HG03342 (cell line): ENCODE results near the gene PLXNA1.

Source experiments
- ATAC-seq: cut with Tn5 transposase; IDR thresholded peaks from one replicate; pipeline ENCODE4 v1.9.1; 2021; ENCODE audit warnings: mild to moderate bottlenecking, moderate library complexity; ENCODE audit not compliant: unreplicated experiment

Gene PLXNA1

DNA sequence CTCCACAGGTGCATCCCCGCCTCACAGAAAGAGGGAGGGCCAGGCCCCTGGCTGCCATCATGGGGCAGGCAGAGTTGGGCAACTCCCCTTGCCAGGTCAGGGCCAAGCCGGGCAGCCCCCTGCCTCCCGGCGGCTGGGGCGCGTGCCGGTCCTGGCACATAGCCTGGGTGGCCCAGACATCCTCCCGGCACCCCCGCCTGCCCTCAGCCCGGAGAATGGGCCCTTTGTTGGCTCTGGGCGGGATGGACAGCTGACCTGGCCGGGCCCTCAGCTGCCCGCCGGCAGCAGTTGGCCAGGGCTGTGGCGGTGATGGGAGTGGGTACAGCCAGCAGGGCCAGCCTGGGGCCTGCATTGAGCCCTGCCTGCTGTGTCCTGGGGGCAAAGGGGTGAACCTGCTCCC, 16.5 kb downstream of the PLXNA1 start:
- no peak for ATAC-seq

DNA sequence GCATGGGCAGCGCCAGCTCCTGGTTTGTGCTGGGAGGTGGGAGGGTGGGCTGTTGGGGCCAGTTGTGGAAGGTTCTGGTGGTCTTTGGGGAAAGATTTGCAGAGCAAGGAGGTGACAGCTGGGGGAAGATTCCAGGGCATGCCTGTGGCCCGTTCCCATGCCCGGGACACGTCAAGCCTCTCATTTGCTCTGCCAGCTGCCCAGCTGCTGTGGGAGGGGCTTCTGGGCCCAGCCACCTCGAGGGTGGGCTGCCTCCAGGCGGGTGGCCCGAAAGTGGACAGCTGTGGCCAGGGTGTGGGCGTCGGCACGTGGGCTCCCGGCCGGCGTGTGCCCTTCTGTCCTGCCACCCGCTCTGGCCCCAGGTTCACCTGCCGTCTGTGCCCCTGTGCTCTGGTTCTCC, 17.2 kb downstream of the PLXNA1 start:
- ATAC-seq = no peak

DNA sequence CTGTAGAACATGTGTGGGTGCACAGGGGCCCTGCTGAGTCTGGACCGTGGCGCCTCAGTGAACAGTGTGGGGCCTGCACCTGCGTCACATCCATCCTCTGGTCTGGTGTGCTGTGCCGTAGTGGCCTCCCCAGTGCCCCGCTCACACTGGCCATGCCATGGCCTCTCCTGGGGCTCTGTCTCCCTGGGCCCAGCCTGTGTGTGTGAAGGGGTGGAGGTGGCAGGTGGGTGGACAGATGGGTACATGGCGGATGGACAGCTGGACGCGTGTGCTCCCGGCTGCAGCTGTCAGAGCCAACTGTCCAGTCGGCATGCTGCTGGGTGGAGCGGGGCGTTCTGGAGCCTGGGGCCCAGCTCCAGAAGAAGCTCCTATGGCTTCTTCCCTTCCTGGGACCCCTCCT, 17.8 kb downstream of the PLXNA1 start:
- no peak for ATAC-seq

DNA sequence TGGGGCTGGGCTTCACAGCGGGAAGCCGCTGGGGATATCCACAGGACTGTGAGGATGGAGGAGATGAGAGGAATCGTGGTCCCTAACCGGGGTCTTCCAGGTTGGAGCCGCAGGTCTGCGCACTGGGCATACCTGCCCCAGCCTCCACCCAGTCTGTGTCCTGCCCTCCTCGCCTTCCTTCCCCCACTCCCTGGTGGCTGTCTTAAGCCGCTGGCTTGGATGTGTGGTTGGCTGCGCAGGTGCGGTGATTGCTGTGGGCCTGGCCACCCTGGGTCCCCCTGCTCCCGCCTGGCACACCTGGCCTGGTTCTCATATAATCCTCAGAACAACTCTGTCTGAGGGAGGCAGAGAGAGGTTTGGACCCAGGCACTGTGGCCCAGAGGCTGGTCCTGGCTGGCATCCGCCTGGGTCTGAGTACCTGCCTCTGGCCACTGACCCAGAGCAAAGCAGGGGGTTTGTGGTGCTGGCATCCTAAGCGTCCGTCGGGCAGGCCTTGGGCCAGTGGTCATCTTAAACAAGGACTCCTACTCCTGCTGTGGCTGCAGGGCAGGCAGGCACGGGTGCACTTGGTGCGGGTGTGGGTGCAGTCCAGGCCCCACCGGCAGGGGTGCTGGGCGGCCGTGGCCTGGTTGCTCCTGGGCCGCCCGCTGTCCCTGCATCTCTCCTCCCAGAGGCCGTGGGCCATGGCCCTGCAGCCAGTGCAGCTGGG, 18.7 kb downstream of the PLXNA1 start:
- ATAC-seq = no peak

DNA sequence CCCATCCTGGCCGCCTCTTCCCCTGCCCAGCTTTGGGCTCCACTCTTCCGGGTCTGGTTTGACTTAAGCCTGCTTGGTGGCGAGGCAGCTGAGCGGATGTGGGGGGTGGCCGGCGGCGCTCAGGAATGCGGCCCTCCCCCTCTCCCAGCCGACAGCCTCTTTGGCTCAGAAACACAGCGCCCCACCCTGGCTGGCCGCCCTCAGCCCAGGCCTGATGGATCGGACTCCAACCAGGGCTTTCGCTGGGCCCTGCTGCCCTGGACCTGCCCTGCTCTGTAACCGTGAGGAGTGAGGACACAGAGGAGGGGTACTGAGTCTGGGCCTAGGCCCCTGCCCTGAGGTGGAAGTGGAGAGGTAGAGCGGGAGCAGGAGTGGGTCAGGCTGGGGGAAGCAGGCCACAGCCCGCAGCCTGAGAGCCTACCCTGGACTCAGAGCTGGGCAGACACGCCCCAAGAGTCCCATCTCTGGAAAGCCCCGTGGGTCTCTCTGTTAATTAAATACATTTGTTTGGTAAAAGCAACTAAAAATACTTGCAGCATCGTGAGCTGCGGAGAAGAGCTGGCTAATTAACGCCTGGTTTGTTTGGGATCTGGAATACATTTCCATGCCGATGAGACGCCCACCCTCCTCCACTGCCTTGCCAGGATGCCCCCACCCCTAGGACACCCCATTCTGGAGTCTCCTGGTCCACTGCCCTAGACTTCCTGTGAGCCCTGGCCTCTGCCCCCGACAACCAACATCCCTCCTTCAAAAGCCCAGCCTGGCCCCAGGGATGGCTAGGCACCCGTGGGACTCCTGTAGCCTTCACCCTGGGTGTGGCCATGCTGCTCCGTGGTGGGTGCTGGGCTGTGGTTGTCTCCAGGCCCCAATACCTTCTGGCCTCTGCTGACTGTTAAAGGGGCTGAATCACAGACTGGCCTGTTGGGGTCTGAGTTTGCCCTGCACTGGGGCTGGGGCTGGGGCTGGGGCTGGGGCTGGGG, 19.6 kb downstream of the PLXNA1 start:
- ATAC-seq = no peak

DNA sequence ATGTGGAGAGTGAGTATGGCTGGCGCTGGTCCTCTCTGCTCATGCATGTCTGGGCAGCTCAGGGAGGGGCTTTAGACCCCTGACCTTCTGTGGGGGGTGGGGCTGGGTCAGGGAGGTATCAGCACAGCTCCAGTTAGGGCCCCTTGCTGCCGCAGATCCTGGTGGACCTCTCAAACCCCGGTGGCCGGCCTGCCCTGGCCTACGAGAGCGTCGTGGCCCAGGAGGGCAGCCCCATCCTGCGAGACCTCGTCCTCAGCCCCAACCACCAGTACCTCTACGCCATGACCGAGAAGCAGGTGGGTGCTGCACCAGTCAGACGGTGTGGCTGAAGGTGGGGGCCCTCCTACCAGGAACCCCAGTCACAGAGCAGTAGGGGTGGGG, 20.2 kb downstream of the PLXNA1 start:
- ATAC-seq = no peak

DNA sequence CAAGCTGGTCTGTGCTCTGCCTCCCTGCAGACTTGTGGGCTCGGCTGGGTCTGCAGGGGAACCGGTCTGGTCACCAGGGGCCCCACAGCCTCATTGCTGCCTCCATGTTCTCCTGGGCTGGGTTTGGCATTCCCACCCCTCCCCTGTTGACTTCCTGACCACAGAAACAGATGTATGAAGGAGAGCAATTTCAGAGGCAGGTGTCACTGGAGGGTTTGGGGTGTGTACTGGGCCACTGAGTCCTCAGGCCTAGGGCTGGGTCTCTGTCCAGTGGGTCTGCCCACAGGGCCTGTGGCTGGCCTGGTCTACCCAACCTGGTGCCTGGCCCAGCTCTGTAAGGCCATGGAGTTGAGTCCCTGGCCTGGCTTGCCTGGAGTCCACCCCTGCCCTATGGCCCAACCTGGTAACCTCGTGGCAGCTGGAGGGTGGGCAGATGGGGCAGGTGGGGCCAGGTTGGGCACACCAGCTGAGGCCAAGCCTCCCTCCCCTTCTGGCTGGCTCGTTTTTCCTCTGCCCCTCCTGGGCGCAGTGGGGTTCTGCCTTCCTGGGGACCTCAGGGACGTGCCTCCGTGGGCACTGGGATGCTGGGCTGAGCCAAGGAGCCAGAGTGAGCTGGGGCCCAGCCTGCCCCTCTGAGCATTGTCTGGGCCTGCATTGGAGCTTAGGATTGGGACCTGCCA, 20.8 kb downstream of the PLXNA1 start:
- no peak for ATAC-seq

DNA sequence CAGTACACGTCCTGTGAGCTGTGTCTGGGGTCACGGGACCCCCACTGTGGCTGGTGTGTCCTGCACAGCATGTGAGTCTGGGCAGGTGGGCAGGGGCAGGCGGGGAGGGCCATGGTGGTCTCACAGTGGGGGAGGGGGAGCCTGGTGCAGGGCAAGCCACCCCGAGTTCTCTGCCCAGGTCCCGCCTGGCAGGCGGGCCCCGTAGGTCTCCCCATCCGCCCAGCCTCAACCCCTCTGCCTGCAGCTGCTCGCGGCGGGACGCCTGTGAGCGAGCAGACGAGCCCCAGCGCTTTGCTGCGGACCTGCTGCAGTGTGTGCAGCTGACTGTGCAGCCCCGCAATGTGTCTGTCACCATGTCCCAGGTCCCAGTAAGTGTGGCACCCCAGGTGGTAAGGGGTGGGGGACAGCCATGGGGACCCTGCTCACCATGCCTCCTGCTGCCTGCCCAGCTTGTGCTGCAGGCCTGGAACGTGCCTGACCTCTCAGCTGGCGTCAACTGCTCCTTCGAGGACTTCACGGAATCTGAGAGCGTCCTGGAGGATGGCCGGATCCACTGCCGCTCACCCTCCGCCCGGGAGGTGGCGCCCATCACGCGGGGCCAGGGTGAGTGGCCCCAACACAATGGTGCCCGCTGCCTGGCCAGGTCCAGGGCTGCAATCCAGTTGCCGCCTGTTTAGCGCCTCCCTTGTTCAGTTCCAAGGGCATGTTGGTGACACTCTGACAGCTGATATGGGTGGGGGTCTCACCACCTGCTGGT, 21.9 kb downstream of the PLXNA1 start:
- no peak for ATAC-seq

DNA sequence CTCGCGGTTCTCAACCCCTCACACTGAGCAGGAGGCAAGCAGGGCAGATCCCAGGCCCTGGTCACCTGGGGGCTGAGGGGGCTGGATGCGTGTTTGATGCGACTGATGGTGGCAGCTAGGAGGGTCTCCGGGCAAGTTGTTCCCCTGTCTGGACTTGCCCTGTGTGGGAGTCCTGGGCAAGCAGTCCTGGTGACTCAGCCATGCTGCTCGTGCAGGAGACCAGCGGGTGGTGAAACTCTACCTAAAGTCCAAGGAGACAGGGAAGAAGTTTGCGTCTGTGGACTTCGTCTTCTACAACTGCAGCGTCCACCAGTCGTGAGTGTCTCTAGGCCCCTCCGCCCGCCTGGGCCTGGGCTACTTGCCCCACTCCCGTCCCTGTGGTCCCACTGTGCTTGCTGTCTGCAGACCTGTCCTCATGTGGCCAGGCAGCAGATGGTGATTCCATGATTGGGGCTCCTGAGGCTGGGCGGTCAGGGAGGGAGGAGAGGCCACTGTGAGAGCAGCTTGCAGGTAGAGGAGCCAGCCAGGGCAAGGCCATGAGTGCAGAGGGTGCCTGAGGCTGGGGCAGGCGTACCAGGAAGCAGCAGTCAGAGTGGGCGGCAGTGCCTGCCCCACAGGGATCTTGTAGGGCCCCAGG, 23.1 kb downstream of the PLXNA1 start:
- ATAC-seq = no peak

DNA sequence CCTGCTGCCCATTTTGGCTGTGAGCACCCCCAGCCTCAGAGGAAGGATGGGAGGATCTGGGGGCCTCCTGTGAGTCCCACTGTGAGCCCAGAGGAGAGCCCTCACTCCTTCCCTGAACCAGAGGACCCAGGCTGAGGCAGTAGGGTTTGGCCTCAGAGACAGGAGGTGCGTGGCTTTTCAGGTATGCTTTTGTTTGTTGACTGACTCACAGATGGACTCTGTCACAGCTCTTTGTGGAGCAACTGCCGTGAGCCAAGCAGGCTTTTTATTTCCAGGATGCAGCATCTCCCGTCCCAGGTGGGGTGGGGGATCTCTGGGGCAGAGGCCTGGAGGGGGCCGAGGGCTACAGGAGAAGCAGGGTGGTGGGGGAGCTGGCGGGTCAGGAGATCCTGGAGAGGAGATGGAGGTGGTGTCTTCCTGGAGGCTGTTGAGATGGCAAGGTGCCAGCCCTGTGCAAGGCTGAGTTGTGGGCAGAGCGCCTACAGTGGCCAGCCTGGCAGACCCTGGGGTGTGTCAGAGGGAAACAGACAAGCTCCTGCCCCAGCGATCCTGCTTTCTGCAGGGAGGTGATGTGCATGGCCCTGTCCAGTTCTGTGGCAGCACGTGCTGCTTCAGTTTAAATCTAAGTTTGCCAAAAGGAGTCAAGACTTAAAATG, 24.0 kb downstream of the PLXNA1 start:
- no peak for ATAC-seq

DNA sequence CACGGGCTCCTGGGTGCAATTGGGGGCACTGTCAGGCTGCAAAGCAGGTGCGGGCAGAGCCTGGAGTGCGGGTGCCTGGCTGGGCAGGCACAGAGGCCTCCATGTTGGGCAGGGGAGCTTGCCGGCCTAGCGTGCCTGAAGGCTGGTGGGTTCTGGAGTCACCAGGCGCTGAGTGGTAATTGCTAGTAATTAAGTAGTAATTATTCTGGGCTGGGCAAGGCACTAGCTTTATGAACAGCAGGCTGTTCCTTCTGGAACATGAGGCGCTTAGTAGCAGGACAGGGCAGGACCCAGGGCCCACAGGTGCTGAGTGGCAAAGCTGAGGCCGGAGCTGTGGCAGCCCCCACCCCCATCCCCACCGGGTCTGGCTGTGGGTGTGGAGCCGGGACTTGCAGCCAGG, 25.3 kb downstream of the PLXNA1 start:
- no peak for ATAC-seq

DNA sequence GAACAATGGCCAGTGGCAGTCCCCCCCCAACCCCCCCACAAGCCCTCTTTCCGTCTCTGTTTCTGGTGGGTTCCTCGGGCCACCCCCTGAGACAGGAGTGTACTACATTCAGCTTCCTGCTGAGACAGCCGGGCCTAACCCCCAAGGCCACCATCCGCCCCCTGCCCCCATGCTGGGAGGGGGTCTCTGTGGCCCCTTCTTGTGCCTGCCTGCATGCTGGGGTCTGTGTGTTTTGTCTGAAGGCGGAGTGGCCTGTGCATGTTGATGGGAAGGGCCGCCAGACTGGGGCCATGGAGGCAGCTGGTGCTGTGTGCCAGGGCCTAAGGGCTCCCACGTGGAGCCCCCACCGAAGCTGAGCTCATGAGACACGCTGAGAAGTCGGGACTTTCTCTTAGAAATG, 26.6 kb downstream of the PLXNA1 start:
- ATAC-seq = no peak

DNA sequence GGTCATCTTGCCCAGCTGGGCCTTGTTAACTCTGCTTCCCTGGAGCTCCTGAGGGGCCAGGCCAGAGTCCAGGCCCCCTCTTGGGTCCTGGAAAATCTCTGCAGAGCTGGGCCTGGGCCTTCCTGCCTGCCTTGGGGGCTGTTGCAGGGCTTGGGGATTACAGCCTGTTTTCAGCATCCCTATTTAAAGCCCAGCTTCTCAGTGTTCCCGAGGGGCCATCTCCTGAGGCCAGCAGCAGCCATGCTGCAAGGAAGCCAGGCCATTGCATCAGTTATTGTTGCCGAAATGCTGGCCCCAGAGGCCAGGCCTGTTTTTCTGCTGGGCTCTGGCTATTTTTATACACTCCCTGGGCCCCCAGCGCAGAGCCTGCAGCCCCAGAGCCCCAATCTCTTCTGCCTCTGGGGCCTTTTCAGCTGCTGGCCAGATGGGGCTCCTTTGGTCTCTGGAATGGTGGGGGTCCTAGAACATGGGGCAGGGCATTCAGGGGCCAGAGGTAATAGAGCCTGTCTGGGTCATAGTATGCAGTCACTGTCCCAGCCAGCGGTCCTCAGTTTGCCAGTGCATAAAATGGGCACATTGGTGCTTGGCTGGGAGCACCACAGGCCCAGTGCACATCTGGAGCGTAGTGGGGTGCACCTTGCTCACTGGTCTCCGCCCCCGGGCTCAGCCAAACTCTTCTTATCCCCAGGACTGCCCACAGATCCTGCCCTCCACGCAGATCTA, 28.5 kb downstream of the PLXNA1 start:
- ATAC-seq = no peak

DNA sequence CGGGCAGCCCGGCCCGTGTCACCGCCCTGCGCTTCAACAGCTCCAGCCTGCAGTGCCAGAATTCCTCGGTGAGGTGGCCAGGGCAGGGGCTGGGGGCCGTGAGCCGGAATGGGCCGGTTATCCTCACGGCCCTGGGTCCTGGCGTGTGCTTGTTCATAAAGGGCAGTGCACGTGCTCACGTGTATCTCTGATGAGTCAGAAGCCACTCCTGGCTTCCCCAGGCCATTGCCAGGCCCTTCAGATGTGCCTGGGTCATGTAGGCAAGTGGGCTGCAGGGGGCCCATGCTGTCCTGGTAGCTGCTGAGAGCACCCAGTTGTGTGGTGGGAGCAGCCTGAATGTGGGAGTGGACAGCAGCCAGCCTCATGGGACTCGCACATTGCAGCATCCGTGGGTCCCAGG, 29.2 kb downstream of the PLXNA1 start:
- no peak for ATAC-seq

DNA sequence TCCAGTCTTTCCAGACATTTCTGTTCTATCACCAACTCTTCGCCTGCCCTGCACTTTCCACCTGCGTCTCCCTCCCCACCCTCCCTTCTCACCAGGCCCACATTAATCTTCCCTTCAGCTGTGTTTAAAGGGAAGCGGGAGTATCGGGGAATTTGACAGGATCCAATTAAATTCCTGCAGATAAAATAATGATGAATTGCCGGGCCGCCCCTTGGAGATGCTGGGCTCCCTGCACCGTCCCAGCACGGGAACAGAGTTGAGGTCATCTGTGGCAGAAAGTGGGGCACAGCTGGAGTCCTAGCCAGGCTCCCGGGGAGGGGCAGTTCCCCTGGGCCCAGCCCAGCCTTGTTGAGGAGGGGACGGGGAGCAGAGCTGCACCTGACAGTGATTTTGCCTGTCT, 30.3 kb downstream of the PLXNA1 start:
- ATAC-seq = no peak

DNA sequence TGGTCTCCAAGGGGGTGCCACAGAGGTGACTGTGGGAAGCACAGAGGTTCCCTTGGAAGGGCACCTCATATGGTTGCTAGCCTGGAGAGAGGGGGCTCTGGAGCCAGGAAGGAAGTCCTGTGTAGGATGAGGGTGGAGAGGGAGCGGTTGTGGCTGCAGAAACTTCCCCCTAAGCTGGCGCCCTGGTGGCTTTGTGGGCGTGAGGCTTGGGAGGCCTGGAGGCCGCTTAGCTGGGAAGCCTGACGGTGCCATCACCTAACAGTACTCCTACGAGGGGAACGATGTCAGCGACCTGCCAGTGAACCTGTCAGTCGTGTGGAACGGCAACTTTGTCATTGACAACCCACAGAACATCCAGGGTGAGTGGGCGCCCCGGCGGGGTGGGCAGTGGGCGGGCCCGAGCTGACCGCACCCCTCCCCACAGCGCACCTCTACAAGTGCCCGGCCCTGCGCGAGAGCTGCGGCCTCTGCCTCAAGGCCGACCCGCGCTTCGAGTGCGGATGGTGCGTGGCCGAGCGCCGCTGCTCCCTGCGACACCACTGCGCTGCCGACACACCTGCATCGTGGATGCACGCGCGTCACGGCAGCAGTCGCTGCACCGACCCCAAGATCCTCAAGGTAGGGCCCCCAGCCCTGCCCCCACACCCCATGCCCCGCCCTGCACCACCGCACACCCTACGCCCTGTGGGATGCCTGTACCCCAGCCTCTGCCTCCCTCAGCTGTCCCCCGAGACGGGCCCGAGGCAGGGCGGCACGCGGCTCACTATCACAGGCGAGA, 31.0 kb downstream of the PLXNA1 start:
- no peak for ATAC-seq

DNA sequence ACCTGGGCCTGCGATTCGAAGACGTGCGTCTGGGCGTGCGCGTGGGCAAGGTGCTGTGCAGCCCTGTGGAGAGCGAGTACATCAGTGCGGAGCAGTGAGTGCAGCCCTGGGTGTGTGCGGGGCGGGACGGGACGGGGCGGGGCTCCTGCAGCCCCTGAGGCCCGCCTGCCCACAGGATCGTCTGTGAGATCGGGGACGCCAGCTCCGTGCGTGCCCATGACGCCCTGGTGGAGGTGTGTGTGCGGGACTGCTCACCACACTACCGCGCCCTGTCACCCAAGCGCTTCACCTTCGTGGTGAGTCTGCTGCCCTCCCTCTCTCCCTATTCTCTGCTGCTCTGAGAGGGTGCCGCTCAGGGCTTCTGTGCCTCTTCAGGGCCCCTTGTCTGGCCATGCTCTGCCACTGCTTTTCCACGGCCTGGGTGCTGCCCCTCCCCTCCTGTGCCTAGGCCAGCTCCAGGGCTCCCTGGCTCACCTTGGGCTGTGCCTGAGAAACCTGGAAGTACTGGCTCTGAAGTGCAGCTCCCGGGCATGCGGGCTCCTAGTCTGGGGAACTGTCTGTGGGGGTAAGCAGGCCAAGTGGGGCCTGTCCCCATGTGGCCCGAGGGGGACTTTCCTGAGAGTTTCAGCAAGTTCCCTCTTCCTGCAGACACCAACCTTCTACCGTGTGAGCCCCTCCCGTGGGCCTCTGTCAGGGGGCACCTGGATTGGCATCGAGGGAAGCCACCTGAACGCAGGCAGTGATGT, 31.8 kb downstream of the PLXNA1 start:
- ATAC-seq = no peak
